ENCODE results near the gene DNAH1. TPM values are rescaled to one million over a fixed set of nuclear protein-coding genes. Genes with fewer than 3 reads are reported as not detected.

The DNAH1 gene
- total and polyA plus RNA-seq, 2 of the 13 experiments (the other 11 are each of a cell fraction or from before 2014, with no cell fraction given), result 0.64 to 3.5 TPM

DNA sequence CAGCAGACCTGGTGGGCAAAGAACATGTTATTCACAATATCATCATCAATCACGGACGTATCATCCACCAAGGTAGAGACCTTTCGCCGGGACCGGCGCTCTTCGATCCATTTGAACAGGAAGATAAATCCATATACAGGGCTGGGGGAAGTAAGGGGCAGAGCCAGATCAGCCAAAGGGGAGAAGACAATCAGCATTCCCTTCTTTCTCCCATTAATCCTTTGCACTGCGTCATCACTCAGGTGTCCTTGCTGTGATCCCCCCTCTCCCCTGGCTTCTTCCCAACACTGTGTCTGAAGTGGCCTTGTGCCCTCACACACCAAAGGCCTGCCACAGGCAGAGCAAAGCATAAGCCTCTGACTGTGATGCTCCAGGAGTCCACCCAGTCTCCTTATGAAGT is 92.3 kb downstream of the DNAH1 start (continued):
- TF ChIP-seq, protein P1, sequence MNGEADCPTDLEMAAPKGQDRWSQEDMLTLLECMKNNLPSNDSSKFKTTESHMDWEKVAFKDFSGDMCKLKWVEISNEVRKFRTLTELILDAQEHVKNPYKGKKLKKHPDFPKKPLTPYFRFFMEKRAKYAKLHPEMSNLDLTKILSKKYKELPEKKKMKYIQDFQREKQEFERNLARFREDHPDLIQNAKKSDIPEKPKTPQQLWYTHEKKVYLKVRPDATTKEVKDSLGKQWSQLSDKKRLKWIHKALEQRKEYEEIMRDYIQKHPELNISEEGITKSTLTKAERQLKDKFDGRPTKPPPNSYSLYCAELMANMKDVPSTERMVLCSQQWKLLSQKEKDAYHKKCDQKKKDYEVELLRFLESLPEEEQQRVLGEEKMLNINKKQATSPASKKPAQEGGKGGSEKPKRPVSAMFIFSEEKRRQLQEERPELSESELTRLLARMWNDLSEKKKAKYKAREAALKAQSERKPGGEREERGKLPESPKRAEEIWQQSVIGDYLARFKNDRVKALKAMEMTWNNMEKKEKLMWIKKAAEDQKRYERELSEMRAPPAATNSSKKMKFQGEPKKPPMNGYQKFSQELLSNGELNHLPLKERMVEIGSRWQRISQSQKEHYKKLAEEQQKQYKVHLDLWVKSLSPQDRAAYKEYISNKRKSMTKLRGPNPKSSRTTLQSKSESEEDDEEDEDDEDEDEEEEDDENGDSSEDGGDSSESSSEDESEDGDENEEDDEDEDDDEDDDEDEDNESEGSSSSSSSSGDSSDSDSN (CRISPR knock-in tag; IDR thresholded peaks at IDR 0.05), result no peak
- TF ChIP-seq CEBPB (IDR thresholded peaks at IDR 0.05; ENCODE audit: borderline replicate concordance, low read depth, low read length), result no peak
- TF ChIP-seq GTF3A (CRISPR knock-in tag; conservative IDR thresholded peaks at IDR 0.05), result no peak
- TF ChIP-seq ZNF766 (CRISPR knock-in tag; IDR thresholded peaks at IDR 0.05; ENCODE audit: borderline replicate concordance), result no peak
- TF ChIP-seq MBNL3 (CRISPR knock-in tag; conservative IDR thresholded peaks at IDR 0.05), result no peak
- TF ChIP-seq, protein P2, sequence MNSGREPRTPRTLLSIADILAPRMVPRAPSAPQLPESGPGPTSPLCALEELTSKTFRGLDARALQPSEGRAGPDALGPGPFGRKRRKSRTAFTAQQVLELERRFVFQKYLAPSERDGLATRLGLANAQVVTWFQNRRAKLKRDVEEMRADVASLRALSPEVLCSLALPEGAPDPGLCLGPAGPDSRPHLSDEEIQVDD (CRISPR knock-in tag; IDR thresholded peaks at IDR 0.05; ENCODE audit: borderline replicate concordance), result no peak
- TF ChIP-seq ZNF44 (CRISPR knock-in tag; IDR thresholded peaks at IDR 0.05), result no peak
- no peak for TF ChIP-seq ZNF737 (CRISPR knock-in tag; IDR thresholded peaks at IDR 0.05; ENCODE audit: borderline replicate concordance)
- no peak for TF ChIP-seq EHMT2 (IDR thresholded peaks at IDR 0.05; ENCODE audit: borderline replicate concordance, low read depth, low read length)
- TF ChIP-seq, protein P3, sequence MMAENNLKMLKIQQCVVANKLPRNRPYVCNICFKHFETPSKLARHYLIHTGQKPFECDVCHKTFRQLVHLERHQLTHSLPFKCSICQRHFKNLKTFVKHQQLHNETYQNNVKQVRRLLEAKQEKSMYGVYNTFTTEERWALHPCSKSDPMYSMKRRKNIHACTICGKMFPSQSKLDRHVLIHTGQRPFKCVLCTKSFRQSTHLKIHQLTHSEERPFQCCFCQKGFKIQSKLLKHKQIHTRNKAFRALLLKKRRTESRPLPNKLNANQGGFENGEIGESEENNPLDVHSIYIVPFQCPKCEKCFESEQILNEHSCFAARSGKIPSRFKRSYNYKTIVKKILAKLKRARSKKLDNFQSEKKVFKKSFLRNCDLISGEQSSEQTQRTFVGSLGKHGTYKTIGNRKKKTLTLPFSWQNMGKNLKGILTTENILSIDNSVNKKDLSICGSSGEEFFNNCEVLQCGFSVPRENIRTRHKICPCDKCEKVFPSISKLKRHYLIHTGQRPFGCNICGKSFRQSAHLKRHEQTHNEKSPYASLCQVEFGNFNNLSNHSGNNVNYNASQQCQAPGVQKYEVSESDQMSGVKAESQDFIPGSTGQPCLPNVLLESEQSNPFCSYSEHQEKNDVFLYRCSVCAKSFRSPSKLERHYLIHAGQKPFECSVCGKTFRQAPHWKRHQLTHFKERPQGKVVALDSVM (CRISPR knock-in tag; IDR thresholded peaks at IDR 0.05), result no peak
